A204.1 (cell line): ENCODE results near the gene KANK4.
"Not testable (repeated sequence)": the region's sequence is repeated elsewhere in the genome, so short reads cannot be mapped to it uniquely, and the experiment has no call there.

ENCODE experiments used
- FAIRE-seq: peaks from 2 replicates; lab custom pipeline; 2012; peaks lifted over from hg19 to GRCh38; lab: Jason Lieb, UNC

KANK4 gene

DNA sequence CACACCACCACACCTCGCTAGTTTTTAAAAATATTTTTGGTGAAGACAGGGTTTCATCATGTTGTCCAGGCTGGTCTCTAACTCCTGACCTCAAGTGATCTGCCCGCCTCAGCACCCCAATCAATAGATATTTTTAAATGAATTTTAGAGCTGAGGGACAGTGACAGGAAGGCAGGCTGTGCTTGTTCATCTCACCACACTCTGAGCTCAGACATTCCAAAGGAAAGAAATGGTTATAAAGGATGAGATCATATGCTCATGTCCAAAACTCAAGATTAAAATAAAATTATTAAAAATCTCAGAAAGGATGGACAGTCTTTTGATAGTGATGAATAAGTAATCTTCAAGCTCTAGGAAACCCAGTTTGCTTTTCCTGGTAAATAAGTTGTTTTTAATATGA is 83.7 kb downstream of the KANK4 start:
- no peak for FAIRE-seq

DNA sequence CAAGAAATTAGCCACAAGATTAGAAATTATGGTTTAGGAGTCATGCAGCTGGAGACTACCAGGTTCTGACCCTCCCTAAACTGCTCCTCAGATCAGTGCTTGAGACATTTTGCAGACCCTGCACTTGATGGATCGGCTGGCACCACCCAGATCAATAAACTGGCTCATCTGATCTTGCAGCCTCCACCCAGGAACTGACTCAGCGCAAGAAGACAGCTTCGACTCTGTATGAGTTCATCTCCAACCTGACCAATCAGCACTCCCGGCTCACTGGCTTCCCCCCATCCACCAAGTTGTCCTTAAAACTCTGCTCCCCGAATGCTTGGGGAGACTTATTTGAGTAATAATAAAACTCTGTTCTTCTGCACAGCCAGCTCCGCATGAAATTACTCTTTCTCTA is 84.5 kb downstream of the KANK4 start:
- no peak for FAIRE-seq

DNA sequence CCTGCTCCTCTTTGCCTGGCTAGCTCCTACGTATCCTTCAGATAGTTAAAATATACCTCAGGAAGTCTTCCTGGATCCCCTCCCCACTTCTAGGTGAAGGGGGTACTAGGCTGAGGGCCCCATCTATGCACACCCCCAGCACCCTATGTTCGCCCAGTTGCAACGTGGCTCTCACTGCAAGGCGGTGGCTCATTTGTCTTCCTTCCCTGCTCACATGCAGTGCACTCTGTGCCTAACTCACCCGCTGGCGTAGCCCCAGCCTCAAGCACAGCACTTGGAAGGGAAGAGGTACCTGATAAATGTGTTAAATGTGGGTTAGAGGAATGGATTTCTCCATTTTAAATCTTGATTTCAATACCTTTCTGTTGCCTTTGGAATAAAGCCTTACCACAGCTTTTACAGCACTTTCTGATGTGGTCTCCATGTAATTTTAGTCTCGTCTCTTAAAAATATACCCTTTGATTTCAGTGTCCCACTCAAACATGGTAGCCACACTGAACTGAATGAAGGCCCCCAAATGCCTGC is 85.2 kb downstream of the KANK4 start:
- FAIRE-seq, result no peak

DNA sequence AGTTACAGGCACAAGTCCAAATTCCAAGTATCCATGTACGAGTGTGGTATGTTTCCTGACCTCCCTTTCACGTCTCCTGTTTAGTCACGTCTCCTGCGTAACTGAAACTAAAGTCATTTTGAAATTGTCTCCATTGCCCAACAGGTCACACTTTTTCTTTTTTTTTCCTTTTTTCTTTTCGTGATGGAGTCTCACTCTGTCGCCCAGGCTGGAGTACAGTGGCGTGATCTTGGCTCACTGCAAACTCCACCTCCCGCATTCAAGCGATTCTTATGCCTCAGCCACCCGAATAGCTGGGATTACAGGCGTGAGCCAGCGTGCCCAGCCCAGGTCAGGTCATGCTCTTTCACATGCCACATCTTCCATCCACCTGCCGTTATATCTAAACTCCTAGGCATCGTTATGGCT is 86.4 kb downstream of the KANK4 start:
- no peak for FAIRE-seq

DNA sequence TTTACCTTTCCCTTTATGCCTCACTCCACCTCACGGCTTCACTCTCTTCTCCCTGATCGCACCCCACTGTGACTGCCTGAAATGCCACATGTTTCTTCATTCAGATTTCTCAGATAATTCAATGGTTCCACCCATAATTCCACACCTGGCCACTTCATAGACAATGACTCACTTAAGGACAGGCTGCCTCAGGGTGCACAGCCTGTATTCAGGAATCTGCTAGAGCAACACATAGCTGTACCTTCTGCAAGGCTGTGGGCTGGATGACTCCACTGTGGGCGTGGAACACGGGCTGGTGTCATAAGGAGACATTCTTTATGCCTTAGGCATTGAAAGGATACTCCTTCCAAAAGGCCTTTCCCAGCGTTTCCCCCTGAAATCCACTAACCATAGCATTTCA is 88.5 kb downstream of the KANK4 start:
- FAIRE-seq, result no peak

DNA sequence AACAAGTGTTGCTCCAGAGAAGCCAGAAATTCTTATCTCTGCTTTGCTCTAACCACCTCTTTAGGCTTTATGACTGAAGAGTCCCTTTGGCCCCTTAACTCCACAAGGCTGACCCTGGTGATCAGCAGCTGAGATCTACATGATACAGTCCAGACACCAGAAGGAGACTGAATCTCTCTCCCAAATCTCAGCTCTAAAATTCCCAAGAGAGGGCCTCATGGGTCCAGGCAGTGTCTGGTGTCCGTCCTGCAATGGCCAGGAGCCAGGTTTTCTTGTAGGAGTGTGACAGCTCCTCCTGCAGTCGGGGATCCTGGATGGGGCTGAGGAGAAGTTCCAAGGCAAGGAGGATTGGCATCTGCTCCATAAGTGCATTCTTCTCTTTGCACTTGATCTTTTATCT is 89.3 kb downstream of the KANK4 start:
- no peak for FAIRE-seq

DNA sequence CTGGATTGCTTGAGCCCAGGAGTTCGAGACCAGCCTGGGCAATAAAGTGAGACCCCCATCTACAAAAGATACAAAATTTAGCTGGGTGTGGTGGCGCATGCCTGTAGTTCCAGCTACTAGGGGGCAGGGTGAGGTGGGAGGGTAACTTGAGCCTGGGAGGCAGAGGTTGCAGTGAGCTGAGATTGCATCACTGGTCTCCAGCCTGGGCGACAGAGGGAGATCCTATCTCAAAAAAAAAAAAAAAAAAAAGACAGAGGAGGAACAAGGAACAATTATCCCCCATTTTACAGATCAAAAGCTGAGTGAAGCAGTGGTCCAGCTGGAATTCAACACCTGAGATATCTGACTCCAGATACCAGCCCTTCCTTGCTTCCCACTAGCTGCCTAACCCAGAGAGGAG is 89.8 kb downstream of the KANK4 start:
- FAIRE-seq, result no peak

DNA sequence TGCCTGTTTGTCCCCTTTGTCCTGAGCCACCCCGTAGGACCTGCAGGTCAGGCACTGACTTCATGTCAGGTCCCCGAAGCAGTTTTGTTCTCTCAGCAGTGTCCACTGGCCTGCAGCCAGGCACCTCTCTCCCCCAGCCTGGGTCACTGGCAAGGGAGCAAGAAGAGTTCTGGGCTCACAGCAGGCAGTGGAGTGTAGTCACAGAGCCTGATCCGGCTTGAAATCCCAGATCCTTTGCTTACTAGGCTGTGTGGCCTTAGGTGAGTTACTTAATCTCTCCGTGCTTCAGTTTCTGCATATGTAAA is 90.4 kb downstream of the KANK4 start:
- FAIRE-seq, result no peak

DNA sequence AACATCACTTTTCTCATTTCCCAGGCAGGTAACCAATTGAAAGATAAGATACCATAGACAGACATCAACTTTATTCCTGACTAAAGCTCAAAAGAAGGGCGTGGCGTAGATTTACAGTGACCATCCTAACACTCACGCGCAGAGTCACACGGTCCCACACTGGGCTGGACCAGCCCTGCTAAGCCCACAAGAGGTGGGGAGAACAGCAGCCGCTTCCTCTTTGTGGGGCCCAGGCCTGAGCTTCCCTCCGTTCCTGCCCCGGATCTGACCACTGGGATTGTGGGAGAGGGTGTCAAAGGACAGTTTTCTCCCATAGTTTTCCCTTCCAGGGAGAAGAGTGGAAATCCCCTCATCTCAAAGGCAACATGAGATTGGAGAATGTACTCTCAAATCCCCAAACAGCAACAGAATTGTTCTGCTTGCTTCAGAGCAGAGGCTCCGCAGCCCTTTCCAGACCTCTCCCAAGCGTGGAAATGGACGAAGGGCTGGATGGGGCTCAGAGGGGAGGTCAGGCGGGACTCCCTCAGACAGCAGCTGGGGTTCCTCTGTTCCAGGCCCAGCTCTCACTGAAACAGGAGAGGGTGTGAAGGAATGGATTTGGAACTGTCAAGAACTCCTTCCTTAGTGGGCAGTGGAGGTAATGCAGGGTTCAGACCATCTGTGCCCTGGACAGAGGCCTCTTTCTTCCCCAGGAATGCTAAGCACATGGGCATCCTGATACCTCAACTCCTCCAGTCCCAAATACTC is 90.9 kb downstream of the KANK4 start:
- no peak for FAIRE-seq

DNA sequence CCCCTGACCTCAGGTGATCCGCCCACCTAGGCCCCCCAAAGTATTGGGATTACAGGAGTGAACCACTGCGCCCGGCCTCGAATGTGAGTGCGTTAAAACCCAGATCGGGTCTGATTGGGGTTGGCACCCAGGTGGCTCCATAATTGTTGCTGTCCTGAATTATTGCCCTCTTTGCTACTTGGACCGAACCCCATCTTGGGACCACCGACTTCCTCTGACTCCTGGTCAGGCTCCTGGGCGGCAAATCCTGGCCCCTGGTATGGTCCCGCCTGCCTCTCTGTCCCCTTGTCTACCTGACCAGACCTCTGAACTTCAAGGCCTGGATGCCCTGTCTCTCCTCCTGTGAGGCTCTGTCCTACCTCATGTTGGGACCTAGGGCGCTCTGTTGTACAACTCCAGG is 91.7 kb downstream of the KANK4 start:
- FAIRE-seq, result no peak

DNA sequence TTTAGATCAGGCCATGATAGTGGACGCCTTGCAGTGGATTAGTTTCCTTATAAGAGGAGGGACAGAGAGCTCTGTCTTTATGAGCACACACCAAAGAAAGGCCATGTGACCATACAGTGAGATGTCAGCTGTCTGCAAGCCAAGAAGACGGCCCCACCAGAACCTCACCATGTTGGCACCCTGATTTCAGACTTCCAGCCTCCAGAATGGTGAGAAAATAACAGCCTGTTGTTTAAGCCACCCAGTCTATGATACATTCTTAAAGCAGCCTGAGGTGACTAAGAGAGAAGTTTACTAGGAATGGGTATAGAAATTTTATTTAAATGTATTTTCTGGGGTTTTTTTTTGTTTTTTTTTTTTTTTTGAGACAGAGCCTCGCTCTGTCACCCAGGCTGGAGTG is 95.1 kb downstream of the KANK4 start:
- FAIRE-seq, result no peak

DNA sequence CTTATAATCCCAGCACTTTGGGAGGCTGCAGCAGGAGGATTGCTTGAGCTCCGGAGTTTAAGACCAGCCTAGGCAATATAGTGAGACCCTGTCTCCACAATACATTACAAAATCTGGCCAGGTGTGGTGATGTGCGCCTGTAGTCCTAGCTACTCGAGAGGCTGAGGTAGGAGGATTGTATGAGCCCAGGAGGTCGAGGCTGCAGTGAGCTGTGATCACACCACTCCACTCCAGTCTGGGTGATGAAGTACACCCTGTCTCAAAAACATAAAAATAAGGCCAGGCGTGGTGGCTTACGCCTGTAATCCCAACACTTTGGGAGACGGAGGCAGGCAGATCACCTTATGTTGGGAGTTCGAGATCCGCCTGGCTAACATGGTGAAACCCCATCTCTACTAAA is 96.9 kb downstream of the KANK4 start:
- no peak for FAIRE-seq

DNA sequence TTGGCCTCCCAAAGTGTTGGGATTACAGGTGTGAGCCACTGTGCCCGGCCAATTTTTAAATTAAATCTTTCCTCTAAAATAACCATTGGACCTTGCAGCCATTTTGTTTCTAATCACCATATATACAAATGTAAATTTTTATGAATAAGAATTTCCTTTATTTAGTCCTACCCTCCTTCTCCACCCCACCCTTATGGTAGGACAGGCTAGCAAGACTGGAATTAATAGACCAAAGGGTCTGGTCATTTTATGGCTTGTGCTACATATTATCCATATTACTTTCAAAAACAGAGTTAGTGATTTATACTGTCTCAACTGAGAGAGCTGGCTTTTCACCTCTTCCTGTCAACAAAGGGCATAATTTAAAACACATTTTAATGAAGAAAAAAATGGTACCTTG is 98.1 kb downstream of the KANK4 start:
- FAIRE-seq, result no peak

DNA sequence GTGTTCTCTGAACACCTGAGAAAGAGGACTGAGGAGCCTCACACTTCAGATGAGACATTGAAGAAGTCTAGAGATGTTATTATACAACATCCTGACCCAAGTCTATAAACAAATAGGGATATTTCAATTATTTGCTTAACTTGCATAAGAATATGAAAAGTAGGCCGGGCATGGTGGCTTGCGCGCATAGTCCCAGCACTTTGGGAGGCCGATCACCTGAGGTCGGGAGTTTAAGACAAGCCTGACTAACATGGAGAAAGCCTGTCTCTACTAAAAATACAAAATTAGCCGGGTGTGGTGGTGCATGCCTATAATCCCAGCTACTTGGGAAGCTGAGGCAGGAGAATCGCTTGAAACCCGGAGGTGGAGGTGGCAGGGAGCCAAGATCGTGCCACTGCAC is 98.8 kb downstream of the KANK4 start:
- not testable (repeated sequence) for FAIRE-seq

DNA sequence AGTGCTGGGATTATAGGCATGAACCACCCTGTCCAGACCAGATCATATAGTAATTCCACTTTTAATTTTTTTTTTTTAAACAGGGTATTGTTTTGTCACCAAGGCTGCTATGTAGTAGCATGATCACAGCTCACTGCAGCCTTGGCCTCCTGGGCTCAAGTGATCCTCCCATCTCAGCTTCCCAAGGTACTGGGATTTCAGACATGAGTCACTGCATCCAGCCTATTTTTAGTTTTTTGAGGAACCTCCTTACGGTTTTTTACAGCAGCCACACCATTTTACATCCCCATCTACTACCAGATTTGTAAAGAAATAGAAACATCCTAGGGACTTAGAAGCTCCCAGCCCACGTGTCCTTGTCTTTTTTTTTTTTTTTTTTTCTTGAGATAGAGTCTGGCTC is 100.6 kb downstream of the KANK4 start:
- FAIRE-seq, result no peak

DNA sequence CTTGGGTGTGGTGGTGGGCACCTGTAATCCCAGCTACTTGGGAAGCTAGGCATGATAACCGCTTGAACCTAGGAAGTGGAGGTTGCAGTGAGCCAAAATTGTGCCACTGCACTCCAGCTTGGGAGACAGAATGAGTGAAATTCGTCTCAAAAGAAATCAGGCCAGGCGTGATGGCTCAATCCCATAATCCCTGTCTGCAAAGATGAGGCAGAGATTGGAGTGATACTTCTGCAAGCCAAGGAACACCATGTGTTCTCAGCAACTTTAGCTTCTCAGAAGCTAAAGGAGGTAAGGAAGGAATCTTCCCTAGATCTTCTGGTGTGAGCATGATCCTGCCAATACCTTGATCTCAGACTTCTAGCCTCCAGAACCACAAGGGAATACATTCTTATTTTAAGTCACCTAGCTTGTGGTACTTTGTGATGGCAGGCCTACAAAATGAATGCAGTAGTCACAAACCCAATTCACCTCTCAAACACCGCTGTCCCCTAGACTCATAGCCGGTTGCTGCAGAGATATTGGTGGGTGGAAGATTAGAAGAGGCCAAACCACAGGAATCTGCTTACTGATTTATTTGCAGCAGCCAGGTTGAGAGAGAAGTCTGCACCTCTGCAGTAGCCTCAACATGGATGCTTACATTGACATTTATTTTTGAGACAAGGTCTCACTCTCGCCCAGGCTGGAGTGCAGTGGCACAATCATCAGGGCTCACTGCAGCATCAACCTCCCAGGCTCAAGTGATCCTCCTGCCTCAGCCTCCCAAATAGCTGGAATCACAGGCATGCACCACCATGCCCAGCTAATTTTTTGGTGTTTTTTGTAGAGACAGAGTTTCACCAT is 105.9 kb downstream of the KANK4 start:
- FAIRE-seq, result no peak

DNA sequence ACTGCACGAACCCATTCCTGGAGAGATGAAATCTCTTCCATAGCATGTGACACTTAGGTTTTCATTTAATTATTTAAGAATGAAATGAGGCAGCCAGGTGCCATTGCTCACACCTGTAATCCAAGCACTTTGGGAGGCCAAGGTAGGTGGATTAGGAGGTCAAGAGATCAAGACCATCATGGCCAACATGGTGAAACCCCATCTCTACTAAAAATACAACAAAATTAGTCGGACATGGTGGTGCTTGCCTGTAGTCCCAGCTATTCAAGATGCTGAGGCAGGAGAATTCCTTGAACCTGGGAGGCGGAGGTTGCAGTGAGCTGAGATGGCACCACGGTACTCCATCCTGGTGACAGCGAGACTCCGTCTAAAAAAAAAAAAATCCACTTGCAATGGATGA is 106.8 kb downstream of the KANK4 start:
- no peak for FAIRE-seq

DNA sequence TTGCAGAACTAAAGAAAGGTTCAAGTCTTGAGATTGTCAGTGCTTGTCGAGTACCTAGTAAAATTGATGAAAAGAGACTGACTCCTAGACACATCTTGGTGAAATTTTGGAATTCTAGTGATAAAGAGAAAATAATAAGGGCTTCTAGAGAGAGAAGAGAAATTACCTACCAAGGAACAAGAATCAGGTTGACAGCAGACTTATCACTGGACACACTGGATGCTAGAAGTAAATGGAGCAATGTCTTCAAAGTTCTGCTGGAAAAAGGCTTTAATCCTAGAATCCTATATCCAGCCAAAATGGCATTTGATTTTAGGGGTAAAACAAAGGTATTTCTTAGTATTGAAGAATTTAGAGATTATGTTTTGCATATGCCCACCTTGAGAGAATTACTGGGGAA is 108.3 kb downstream of the KANK4 start:
- FAIRE-seq, result no peak

DNA sequence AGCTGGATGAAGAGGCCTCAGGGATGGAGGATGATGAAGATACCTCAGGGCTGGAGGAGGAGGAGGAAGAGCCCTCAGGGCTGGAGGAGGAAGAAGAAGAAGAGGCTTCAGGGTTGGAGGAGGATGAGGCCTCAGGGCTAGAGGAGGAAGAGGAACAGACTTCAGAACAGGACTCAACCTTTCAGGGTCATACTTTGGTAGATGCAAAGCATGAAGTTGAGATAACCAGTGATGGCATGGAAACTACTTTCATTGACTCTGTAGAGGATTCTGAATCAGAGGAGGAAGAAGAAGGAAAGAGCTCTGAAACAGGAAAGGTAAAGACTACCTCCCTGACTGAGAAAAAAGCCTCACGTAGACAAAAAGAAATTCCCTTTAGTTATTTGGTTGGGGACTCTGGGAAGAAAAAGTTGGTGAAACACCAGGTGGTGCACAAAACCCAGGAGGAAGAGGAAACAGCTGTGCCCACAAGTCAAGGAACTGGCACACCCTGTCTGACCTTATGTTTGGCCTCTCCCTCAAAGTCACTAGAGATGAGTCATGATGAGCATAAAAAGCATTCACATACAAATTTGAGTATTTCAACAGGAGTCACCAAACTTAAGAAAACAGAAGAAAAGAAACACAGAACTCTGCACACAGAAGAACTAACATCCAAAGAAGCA is 109.2 kb downstream of the KANK4 start:
- FAIRE-seq, result no peak

DNA sequence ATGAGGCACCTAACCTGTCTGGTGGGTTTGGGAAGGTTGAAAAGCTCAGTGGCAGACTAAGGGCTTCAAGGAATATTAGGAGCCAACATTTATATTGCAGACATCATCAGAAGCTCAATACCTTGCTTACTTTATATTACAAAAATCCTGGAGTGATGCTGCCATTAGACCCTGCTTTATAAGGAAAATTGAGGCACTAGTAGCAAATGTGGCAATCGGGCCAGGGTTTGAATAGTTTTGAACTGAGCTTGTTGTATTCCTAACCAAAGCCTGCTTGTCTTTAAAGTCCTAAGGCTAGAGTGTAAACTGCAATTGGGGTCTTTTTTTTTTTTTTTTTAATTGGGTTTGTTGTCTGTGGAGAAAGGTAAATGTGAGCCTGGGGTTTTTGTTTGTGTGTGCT is 110.3 kb downstream of the KANK4 start:
- no peak for FAIRE-seq

DNA sequence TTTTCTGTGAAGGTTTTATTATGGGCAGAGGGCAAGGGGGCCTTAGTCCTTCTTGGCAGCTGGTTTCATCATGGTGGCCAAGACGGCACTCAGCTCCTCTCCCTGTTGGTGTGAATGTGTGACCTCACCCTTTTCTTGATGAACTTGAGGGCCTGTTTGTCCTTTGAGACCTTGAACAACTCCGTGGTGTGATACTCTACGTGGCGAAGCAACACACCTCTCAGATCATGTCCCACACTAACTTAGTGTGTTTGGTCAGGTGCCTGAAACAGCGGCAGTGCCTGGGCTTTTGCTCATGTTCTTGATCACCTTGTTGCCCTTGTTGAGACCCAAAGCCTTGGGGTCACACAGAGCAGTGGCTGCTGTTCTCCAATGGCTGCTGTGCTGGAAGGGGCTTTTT is 111.1 kb downstream of the KANK4 start:
- no peak for FAIRE-seq

DNA sequence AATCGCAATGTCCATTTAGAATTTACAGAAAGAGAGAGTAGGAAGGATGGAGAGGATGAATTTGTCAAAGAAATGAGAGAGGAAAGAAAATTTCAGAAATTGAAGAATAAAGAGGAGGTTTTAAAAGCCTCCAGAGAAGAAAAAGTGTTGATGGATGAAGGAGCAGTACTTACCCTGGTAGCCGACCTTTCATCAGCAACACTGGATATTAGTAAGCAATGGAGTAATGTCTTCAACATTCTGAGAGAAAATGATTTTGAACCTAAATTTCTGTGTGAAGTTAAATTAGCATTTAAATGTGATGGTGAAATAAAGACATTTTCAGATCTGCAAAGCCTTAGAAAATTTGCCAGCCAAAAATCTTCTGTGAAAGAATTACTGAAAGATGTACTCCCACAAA is 112.0 kb downstream of the KANK4 start:
- no peak for FAIRE-seq

DNA sequence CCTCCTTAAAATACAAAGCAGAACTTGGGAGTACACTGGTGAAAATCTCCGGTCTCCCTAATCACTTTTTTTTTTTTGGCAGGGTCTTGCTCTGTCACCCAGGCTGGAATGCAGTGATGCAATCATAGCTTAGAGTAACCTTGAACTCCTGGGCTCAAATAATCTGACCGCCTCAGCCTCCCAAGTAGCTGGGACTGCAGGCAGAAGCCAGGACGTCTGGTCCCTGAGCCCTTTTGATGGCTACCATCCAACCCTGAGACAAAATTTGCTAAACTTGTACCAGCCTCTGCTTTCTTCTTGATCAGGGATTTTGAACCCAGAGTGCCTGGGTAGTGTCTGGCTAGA is 120.5 kb downstream of the KANK4 start:
- no peak for FAIRE-seq
